GM18870 (cell line): ENCODE data around the gene GEMIN7.

Experiments
- ATAC-seq: cut with Tn5 transposase; IDR thresholded peaks from one replicate; pipeline ENCODE4 v1.9.1; 2021; ENCODE audit warnings: moderate library complexity; ENCODE audit not compliant: unreplicated experiment

Gene GEMIN7

DNA sequence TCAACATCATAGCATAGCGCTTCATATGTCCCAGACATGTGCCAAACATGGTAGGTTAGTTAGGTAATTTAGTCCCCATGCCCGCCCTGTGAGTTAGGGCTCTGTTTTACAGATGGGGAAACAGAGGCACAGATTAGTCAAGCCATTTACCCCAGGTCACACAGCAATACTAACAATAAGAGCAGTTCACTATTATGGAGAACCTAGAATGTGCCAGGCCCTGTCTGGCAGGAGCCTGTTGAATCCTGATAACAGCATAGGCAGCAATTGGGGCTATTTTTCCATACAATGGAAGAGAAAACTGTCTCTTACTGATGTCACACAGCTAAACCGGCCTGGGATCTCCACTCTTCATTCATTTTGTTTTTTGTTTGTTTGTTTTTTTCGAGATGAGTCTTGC is 7.4 kb downstream of the GEMIN7 start:
- no peak for ATAC-seq

DNA sequence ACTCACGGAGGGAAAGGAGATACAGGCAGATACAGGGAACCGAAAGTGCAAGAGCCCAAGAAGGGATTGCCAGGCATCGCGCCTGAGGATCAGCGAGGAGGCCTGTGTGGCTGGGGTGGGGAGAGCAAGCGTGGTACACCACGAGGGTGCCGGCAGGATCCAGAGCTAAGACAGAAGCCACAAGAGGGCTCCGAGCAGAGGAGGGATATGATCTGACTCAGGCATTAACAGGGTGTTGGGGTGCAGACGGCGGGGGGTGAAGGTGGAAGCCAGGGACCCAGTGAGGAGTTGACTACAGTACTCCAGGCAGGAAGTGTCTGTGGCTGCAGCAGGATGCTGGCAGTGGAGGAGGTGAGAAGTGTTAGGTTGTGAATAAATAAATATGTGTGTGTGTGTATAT is 8.5 kb downstream of the GEMIN7 start:
- no peak for ATAC-seq

DNA sequence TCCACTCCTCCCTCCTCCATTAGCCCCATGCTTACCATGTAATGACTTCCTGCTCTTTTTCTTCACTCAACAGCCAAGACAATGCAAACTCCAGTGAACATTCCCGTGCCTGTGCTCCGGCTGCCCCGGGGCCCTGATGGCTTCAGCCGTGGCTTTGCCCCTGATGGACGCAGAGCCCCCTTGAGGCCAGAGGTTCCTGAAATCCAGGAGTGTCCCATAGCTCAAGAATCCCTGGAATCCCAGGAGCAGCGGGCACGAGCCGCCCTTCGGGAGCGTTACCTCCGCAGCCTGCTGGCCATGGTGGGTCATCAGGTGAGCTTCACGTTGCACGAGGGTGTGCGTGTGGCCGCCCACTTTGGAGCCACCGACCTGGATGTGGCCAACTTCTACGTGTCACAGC is 11.0 kb downstream of the GEMIN7 start:
- ATAC-seq = no peak

DNA sequence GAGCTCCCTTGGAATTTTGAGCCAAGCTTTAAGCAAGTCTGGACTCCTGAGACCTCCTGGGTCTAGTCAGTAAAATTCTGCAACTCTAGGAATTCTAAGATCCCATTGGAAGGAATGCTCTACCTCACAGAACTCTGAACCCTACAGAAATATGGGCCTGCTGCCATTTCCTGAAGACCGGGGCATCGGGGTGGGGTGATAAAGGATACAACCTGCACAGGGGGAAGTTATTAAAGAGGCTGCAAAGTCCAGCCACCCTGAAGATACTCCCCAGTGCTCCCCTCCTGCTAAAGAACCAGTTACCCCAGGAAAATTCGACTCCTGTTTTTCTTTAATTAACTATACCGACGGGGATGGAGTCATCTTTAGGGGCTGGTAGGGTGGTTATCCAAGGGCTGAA is 11.5 kb downstream of the GEMIN7 start:
- ATAC-seq = no peak

DNA sequence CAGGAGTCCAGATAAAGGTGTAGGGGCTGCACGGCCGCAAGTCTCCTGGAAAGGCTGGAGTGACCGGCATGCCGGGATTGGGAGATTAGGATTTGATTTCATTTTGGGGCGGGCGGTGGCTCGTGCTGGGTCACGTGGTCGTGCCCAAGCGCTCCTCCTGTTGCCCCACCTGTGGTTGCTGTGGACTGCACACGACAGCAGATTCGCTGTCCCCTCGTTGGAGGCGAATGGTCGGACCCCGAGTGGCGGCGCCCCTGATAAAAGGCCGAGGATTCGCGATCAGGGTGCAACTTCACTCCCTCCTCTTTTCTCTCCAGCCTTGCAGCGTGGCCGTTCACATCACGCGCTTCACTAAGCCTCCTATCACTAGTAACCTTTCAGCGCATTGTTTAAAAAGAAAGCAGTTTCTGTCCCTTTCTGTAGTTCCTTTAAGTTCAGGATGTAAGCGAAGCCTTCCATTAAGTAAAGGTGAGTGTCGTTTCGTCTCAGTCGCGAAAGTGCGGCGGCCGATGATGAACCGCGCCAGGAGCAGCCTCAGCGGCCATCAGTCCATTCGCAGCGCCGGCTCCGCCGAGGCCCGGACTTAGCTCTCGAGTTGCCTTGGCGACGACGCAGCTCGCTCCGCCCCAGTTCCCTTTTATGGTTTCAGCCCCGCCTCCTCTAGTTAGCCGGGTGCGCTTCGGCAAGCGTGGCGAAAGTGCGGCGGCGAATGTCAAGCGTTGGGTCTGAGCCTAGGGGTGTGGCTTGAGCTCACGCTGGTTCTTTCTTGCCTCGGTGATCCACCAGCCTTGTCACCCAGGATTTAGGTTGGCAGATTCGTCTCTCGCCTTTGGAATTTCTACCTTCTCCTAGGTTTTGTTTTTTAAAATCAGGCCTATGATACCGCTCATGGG is 12.2 kb downstream of the GEMIN7 start:
- peak; percentile 48 for ATAC-seq

DNA sequence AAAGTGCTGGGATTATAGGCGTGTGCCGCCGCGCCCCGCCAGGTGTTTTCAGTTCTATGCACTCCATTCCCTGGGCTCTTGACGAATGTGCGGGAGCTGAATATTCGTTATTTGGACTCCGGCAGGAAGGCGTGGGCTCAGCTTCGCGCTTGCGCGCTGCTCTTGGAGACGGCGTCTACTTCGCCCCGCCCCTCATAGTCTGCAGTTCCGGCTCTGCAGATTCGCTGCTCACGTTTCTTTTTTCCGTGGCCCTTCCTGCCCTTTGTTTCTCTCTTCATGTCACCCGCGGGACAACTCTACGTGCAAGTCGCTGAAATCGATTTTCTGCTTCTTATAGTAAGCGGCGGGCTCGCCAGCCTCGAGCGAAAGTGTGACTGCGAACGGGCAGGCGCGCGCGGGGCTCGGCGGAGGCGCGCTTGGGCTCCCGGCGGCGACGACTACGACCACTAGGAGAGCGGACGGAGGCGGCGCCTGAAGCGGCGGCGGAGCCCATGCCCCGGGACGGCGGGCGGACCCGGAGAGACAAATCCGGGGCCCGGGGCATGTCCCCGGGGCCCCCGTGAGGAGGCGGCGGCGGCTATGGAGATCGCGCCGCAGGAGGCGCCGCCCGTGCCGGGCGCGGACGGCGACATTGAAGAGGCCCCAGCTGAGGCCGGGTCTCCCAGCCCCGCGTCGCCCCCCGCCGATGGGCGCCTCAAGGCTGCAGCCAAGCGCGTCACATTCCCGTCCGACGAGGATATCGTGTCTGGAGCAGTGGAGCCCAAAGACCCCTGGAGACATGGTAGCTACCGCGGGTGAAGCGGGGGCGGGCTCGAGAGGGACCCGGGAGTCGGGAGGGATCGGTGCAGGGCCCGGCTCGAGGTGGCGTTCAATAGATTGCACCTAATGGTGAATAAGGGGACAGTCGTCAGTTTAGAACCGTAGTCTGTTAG is 14.0 kb downstream of the GEMIN7 start, which contains the start of gene PPP1R37:
Gene PPP1R37, plus strand, starts transcription at position 433 of the 932 bp plus-strand sequence. Its CDS starts 147 bp downstream, at position 580.
- peak; percentile 54 for ATAC-seq

DNA sequence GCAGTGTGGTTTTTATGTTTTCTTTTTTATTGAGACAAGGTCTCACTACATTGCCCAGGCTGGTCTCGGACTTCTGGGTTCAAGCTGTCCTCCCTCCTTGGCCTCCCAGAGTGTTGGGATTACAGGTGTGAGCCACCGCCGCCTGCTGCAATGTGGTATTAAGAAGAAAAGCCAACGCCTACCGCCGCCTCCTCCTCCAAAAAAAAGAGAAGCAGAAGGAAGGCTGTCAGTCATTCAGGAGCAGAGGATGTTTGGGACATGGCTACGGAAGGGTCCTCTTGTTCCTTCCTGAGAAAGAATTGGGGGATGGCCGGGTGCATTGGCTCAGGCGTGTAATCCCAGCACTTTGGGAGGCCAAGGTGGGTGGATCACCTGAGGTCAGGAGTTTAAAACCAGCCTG is 15.1 kb downstream of the GEMIN7 start:
- ATAC-seq = no peak

DNA sequence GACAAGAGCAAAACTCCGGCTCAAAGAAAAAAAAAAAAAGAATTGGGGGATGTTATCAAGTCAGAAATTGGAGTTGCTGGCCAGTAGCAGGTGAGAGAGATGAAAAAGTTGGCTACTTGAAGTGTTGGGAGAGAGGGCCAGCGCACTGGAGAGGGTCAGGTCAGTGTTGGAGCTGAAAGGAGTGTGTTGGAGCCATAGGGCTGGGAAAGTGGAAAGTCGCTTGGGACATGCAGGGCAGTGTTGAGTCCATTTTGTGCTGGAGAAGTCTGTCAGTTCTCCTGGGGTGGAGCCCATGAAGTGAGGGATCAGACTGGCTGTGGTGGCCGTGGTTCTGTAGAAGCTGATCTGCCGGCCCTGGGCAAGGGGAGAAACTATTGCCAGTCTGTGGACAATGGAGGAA is 15.6 kb downstream of the GEMIN7 start:
- ATAC-seq = no peak

DNA sequence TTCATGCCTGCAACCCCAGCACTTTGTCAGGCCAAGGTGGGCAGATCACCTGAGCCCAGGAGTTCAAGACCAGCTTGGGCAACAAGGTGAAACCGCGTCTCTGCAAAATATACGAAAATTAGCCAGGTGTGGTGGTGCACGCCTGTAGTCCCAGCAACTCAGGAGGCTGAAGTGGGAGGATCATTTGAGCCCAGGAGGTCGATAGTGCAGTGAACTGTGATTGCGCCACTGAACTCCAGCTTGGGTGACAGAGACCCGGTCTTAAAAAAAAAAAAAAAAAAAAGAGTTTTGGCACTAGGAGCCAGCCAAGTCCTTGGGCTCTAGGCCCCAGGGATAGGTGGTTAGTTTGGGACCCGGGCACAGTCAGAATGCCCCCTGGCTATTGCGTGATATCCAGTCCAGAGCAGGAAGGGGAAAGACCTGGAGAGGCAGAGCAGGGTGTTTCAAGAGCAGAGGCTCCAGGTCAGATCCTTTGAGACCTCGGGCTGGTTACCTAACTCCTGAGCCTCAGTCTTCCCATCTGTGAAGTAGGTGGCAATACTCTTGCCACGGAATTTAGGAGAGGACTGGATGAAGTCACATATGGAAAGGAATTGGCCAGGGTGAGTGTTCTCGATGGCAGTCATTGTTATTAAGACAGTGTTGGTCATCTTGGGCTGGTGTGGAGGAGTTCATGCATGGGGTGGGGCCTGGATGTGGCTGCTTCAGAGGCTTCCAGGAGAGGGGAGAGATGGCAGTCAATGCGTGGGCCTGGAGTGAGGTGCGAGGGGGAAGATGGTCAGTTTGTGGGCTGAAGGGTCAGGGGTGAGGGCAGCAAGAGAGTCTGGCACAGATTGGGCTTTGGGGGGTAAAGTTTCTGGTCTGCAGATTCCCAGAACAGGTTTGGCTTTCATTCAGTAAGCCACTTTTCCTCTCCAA is 16.7 kb downstream of the GEMIN7 start:
- no peak for ATAC-seq

DNA sequence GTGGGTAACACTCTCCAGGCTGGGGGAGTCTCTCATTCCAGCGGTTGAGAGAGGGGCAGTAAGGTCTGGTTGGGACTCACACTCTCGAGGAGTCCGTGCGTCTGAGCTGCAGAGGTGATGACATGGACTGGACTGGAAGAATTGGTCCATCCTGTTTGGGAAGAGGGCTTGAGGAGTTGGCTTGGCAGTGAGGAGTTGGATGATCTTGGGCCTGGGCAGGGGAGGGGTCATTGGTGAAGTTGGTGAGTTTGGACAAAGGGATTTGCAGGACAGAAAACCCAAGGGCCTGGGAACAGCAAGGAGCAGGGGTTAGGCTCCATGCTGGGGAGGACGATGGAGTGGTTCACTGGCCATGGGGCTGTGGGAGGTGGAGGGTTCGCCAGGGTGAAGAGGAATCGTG is 17.6 kb downstream of the GEMIN7 start:
- no peak for ATAC-seq

DNA sequence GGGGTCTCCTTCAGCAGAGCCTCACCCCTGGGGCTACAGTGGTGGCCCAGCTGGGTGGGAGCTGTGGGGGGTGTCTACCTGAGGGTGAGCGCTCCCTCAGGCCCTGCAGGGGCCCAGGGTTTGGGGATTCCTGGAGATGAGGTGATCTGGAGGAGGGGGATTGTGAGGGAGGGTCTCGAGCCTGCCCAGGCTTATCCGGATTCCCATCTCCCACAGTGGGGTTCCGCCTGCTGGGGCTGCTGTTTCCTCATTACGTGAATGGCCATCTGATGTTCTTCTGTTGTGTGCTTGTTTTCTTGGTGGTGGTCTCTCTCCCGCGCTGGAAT is 18.4 kb downstream of the GEMIN7 start:
- ATAC-seq = no peak

DNA sequence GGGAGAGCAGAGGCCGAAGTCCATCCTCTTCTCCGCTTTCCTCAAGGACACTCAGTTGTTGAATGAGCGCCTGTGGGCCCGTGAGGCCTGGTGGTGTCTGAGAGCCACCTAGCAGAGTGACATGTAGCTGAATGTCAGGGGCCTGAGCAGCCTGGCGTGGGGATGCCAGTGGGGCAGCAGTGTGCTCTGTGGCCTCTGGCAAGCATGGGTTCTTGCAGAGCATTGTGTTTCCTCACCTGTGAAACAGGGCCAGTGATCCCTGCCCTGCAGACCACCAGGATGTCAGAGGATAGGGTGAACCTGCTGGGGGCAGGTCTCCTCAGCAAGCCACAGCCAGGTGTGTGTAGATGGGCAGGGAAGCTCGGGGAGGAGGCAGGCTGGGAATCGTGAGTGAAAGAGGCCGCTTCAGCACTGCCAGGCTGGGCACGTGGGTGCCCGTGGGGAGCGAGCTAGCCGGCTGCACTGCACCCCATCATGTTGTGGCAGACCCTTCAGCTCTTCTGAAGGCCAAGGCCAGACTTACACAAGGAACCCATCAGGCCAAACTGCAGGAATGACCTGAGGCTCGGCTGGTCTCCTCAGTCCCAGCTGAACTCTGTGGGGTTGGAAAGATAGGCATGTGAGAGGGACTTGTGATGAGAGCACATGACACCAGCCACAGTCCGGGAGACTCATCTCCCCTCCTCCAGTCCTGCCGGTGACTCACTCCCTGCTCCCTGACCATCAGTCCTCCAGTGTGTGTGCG is 18.9 kb downstream of the GEMIN7 start:
- no peak for ATAC-seq

DNA sequence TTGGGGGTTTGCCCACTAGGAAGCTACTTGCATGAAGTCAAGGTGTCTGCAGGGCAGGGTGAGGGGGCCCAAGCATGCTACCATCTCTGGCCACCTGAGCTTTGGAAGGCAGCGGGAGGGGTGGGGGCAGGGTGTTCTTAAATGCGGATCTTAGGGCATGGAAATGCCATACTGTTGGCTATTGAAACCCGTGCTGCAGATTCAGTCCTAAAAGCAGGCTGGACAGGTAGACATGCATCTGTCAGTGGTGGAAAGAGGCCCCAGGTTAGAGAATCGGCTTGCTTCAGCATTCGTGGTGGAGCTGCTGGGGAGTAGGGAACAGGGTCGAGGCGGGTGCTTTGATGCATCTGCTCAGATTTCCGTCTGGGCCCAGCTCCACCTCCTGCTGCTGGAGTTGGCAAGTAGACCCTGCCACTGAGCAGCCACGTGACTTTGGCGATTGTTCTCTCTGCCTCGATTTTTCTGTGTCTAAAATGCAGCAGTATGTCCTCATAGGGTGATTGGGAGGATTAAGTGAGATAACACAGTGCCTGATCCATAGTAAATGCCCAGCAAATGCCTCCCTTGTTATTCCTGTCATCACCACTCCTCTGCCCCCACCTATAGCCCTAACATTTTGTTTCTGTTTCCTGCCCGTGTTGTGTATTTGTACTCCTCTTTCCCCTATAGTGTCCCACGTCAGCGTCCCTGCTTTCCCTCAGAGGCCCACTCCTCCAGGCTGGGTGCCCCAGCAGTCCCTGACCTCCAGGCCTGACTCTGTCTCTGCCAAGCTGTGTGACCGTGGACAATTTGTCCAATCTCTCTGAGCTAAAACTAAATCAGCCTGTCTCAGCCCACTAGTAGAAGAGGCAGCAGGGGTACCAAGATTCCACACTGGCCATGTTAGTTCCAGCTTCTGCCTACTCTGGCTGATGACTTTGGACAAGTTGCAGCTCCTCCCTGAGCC is 19.7 kb downstream of the GEMIN7 start:
- ATAC-seq = no peak

DNA sequence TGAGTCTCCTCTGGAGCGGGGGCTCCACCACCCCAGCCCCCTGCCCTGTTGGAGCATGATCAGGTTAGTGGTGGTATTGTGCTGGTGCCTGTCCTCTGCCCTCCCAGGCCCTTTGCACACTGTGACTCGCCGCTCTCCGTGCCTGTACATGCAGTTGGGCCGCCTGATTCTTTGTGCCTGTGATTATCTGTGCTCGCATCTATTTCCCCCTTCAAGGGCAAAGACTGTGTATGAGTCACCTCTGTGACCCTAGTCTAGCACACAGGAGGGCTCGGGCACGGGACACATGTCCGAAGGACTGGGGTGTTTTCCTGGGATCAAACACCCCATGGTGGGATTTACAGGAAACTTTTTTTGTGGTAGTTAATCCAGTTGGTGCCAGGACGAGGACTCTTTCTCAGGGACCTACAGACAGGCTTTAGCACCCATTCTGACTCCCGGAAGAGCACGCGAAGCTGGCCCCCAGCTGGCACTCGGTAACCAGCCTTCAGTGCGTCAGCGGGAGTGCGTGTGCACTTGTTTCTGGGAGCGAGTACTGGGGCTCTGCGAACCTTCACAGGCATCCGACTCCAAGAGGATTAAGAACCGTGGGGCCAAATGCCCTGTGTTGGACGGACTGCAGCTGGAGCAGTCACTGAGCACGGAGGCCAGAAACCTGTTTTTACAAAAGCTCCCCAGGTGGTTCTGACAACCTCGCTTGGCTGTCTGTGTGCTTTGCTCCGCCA is 20.6 kb downstream of the GEMIN7 start:
- no peak for ATAC-seq

DNA sequence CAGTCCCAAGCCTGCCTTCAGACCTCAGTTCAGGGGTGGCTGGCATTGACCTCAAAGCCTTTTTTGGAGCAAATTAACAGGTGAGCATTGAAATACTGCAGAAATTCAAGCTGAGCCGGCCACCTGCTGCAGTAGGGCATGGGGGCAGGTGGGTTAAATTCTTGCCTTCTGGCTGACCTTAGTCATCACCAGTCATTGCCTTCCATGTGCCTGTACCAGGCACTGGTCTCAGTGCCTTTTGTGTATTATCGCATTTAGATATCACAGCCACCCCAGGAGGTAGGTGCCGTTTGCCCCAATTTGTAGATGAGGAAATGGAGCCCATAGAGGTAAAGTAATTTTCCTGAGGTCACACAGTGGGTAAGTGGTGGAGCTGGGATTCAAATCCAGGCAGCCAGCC is 21.1 kb downstream of the GEMIN7 start:
- no peak for ATAC-seq

DNA sequence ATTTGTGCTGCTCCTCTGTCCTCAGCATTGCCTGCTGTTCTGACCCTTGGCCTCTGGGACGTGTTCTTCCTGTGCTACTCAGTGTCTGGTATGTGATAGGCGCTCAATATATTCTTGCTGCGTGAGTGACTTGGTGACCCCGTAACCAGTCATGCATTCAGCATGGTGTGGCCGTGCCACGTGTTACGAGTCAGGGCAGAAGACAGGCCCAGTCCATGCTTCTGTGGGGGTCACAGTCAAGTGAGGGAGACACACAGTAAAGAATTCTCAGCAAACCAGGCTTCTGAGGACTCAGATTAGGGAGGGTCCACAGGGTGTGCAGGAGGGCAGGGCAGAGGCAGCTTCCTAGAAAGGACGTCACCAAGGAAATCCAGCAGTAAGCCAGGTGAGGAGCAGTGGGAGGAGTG is 21.8 kb downstream of the GEMIN7 start:
- no peak for ATAC-seq

DNA sequence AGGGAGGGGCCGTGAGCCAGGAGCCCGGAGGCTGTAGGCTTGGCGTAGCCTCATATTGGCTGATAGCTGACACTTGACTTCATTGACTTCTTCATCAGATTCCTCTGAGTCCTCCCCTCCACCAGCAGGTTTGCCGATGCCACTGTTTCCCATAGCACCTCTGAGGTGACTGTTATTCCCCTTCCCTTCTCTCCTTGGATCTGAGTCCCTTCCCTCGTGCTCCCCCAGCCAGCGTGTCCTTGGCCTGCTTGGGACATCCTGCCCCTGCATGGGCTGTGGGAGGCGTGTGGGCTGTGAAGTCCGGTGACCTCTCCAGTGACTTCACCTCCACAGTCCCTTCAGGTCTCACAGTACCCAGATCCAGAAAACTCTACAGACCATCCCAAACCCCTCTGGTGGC is 22.7 kb downstream of the GEMIN7 start:
- no peak for ATAC-seq

DNA sequence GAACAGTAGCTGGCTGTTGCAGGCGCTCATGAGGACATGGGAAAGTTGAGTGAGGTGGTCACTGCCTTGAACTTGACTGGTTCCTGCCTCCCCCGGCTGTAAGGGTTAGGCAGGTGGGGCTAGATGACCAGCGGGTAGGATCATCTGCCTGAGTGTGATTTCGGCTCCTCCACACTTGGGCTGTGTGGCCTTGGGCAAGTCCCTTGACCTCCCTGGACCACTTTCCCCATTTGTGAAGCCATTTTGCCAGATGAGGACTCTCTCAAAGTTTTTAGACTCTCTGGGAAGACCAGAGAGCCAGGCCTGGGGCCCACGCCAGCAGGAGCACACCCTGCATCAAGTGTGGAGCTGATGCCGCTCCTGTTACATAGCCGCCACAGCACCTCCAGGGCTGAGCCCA is 23.4 kb downstream of the GEMIN7 start:
- ATAC-seq = no peak

DNA sequence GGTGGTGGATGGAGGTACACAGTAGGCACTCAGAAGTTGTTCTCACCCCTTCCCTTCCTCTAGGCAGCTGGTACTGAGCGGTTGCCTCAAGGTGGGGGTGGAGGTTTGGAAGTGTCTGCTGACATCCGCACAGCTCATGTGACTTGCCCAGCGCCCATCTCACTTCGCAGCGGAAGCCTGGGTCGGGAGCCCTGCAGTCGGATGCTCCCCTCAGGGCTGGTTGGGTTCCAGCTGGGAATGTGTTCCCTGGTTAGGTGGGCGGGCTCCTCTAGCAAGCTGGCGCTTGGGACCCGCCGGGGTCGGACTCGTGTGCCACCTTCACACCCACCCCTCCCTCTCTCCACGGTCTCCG is 24.1 kb downstream of the GEMIN7 start:
- no peak for ATAC-seq
